MM.1S (cell line): Measurements from ENCODE around the gene ITGB2.

Experiments
- DNase-seq: peaks from one replicate; pipeline ENCODE4 v3.0.0-alpha.2; 2015
- H2AFZ ChIP-seq: fragments of 300-600 bp; sonication (generic); 2 replicates; pipeline ENCODE4 v1.6.0; 2016; ENCODE audit warnings: antibody characterized with exemption, low read length
- H3F3A ChIP-seq: fragments of 300-600 bp; sonication (generic); 2 replicates; pipeline ENCODE4 v1.6.1; 2016; ENCODE audit warnings: mild to moderate bottlenecking, antibody characterized with exemption, low read length, moderate library complexity, mixed read lengths; ENCODE audit not compliant: insufficient read depth
- H3K27ac ChIP-seq: fragments of 300-600 bp; sonication (generic); 2 replicates; pipeline ENCODE4 v1.5.1; 2016; ENCODE audit warnings: mild to moderate bottlenecking, low read length
- H3K27me3 ChIP-seq: fragments of 300-600 bp; sonication (generic); replicated peaks from 2 replicates; pipeline ENCODE4 v1.6.0; 2016; ENCODE audit warnings: low read length; ENCODE audit not compliant: insufficient read depth
- H3K36me3 ChIP-seq: fragments of 300-600 bp; sonication (generic); replicated peaks from 2 replicates; pipeline ENCODE4 v1.6.1; 2016; ENCODE audit warnings: mild to moderate bottlenecking, low read length, mixed read lengths; ENCODE audit not compliant: insufficient read depth
- H3K4me1 ChIP-seq: fragments of 300-600 bp; sonication (generic); 2 replicates; pipeline ENCODE4 v1.6.1; 2016; ENCODE audit warnings: low read length, mixed read lengths
- H3K4me2 ChIP-seq: fragments of 300-600 bp; sonication (generic); 2 replicates; pipeline ENCODE4 v1.6.0; 2016; ENCODE audit warnings: low read depth, low read length
- H3K4me3 ChIP-seq: fragments of 300-600 bp; sonication (generic); 2 replicates; pipeline ENCODE4 v1.5.1; 2016; ENCODE audit warnings: low read length, mixed read lengths
- H3K79me2 ChIP-seq: fragments of 300-600 bp; sonication (generic); 2 replicates; pipeline ENCODE4 v1.6.1; 2016; ENCODE audit warnings: mixed run types, low read length, mixed read lengths
- H3K9ac ChIP-seq: fragments of 300-600 bp; sonication (generic); 2 replicates; pipeline ENCODE4 v1.6.1; 2016; ENCODE audit warnings: low read length, mixed read lengths
- H3K9me2 ChIP-seq: fragments of 300-600 bp; sonication (generic); replicated peaks from 2 replicates; pipeline ENCODE4 v1.6.1; 2016; ENCODE audit warnings: mild to moderate bottlenecking, low read length, mixed read lengths; ENCODE audit not compliant: insufficient read depth
- H3K9me3 ChIP-seq: fragments of 300-600 bp; sonication (generic); replicated peaks from 2 replicates; pipeline ENCODE4 v1.6.1; 2016; ENCODE audit warnings: mild to moderate bottlenecking, low read length, mixed read lengths; ENCODE audit not compliant: insufficient read depth
- H4K20me1 ChIP-seq: fragments of 300-600 bp; sonication (generic); 2 replicates; pipeline ENCODE4 v1.6.1; 2016; ENCODE audit warnings: mild to moderate bottlenecking, low read length, moderate library complexity, mixed read lengths; ENCODE audit not compliant: insufficient read depth
- EZH2 ChIP-seq: fragments of 300-600 bp; sonication (generic); optimal IDR thresholded peaks from 2 replicates; pipeline ENCODE3; 2017; ENCODE audit warnings: low read depth, mild to moderate bottlenecking, antibody characterized with exemption, low read length, mixed read lengths
- EZH2phosphoT487 ChIP-seq: fragments of 300-600 bp; sonication (generic); IDR thresholded peaks from 2 replicates; pipeline ENCODE4 v1.6.1; 2018; ENCODE audit warnings: antibody characterized with exemption, low read length
- TF ChIP-seq, protein P1 (sequence below): fragments of 300-600 bp; sonication (generic); IDR thresholded peaks from 2 replicates; pipeline ENCODE4 v1.5.1; 2016; ENCODE audit warnings: antibody characterized with exemption, low read length, mixed read lengths

The ITGB2 gene

DNA sequence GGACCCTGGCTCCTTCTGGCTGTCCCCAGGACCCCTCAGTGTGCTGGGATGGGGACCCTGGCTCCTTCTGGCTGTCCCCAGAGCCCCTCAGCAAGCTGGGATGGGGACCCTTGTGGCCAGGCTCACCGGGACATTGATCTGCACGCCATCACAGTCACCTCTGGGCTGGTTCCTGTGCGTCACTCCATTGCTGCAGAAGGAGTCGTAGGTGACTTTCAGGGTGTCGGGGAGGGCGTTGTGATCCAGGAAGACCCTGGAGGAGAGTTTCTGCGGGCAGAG is 27.5 kb downstream of the ITGB2 start:
- H3K79me2 ChIP-seq: no peaks in the 10 kb centered on the region

DNA sequence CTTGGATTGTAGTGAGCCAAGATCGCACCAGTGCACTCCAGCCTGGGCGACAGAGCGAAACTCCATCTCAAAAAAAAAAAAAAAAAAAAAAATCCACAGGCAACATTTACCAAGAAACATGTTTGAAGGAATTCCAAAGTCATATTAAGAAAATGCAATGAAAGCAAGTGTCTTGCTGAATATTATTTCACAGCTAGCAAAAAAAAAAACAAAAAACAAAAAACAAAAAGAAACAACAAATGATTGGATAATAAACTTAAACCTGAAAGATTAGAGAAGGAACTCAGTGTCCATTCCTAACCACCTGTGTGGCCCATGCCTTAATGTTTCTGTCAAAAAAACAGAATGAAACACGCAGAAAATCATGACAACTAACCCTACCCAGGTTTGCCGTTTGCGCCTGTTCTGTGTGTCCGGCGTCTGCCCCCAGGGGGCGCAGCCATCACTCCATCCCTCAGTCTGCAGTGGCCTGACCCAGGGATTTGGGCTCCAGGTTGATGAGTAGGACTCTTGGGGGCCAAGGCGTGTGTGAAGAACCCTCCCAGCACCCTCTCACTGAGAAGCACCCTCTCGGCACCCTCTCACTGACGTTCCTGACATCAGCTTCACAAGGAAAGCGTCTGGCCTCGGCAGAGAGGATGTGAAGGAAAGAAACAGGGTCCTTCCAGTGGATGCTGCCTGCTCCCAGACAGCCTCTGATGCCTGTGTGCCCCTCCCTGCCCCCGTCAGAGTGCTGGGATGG is 28.0 kb downstream of the ITGB2 start:
- H3K4me2 ChIP-seq: no peak overlapping the region
- no peaks in the 10 kb centered on the region for H3K9me2 ChIP-seq
- no peak overlapping the region for H2AFZ ChIP-seq
- no peaks in the 10 kb centered on the region for H3K79me2 ChIP-seq
- H3K36me3 ChIP-seq: no peaks in the 10 kb centered on the region
- TF ChIP-seq, protein P1, sequence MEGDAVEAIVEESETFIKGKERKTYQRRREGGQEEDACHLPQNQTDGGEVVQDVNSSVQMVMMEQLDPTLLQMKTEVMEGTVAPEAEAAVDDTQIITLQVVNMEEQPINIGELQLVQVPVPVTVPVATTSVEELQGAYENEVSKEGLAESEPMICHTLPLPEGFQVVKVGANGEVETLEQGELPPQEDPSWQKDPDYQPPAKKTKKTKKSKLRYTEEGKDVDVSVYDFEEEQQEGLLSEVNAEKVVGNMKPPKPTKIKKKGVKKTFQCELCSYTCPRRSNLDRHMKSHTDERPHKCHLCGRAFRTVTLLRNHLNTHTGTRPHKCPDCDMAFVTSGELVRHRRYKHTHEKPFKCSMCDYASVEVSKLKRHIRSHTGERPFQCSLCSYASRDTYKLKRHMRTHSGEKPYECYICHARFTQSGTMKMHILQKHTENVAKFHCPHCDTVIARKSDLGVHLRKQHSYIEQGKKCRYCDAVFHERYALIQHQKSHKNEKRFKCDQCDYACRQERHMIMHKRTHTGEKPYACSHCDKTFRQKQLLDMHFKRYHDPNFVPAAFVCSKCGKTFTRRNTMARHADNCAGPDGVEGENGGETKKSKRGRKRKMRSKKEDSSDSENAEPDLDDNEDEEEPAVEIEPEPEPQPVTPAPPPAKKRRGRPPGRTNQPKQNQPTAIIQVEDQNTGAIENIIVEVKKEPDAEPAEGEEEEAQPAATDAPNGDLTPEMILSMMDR: peak; percentile 98
- no peak for TF ChIP-seq EZH2
- H3K27me3 ChIP-seq: peaks cover 96% of the 10 kb centered on the region
- no peaks in the 10 kb centered on the region for H3K9me3 ChIP-seq
- no peaks in the 10 kb centered on the region for H3F3A ChIP-seq
- no peak overlapping the region for H3K4me3 ChIP-seq
- H3K27ac ChIP-seq: no peak overlapping the region
- no peak overlapping the region for H3K9ac ChIP-seq
- H4K20me1 ChIP-seq: no peaks in the 10 kb centered on the region
- DNase-seq: peak; percentile 56
- no peaks in the 10 kb centered on the region for H3K4me1 ChIP-seq

More for the DNA sequence above, 27.5 kb downstream of the ITGB2 start:
- Histone ChIP-seq H3K4me1 (no peaks in the 10 kb centered on the region), H3K9me3 (no peaks in the 10 kb centered on the region), H3K27me3 (peaks cover 96% of the 10 kb centered on the region), H3K36me3 (no peaks in the 10 kb centered on the region), H3K4me3 (no peak overlapping the region), H3K9ac (no peak overlapping the region), H3F3A (no peaks in the 10 kb centered on the region), H3K4me2 (no peak overlapping the region), H2AFZ (no peak overlapping the region), H3K27ac (no peak overlapping the region), H4K20me1 (no peaks in the 10 kb centered on the region), H3K9me2 (no peaks in the 10 kb centered on the region)
- no peak for DNase-seq
- TF ChIP-seq EZH2 (no peak), EZH2phosphoT487 (no peak)
- TF ChIP-seq, protein P1: no peak

DNA sequence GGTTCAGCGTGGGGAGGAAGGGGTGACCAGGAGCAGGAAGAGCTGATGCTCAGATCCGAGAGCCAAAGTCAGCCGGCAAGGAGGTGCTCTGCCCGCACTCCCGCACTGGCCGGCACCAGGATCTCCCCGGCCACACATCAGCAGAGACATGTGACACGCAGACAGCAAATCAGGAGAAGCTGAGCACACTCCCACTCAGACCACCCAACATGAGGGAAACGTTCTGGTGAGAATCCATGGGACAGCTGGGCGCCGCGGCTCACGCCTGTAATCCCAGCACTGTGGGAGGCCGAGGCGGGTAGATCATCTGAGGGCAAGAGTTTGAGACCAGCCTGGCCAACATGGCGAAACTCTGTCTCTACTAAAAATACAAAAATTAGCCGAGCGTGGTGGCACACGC is 28.6 kb downstream of the ITGB2 start:
- no peak overlapping the region for H3K4me3 ChIP-seq
- no peaks in the 10 kb centered on the region for H3K79me2 ChIP-seq
- no peak overlapping the region for H3K27ac ChIP-seq
- H3K4me2 ChIP-seq: no peak overlapping the region
- H3K9me2 ChIP-seq: no peaks in the 10 kb centered on the region
- no peak overlapping the region for H3K9ac ChIP-seq
- peaks cover 96% of the 10 kb centered on the region for H3K27me3 ChIP-seq
- H2AFZ ChIP-seq: no peak overlapping the region
- no peaks in the 10 kb centered on the region for H3K36me3 ChIP-seq
- TF ChIP-seq EZH2phosphoT487: no peak
- no peak for TF ChIP-seq EZH2
- TF ChIP-seq, protein P1: no peak
- no peaks in the 10 kb centered on the region for H3K4me1 ChIP-seq
- no peak for DNase-seq
- H4K20me1 ChIP-seq: no peaks in the 10 kb centered on the region
- H3F3A ChIP-seq: no peaks in the 10 kb centered on the region
- H3K9me3 ChIP-seq: no peaks in the 10 kb centered on the region
